Stimulated activated CD4-positive, alpha-beta T cell treated with anti-CD3 and anti-CD28 coated beads, Interleukin-1b, Interleukin-23, amount 100 ng/mL, for 48 hours (primary cell): ENCODE data around the gene KCNB1.

Experiments
- DNase-seq: peaks from one replicate; pipeline ENCODE4 v3.0.0-alpha.2; 2020

KCNB1 gene

DNA sequence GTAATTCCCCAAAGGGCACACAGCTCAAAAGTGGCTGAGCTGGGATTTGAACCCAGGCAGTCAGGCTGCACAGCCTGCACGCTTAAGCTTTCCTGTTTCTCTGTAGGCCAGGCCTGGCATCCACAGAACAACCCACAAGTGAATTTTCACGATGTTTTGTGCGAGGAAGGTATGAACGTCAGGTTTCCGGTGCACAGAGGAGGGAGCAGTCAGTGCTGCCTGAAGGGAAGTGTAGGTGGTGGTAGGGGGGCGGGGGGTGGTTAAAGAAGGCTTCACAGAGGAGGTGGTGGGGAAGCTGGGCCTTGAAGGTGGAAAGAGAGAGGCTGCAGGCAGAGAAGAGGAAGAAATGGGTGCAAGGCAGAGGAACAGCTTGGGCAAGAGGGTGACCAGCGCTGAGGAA, 14.1 kb downstream of the KCNB1 start:
- no peak for DNase-seq

DNA sequence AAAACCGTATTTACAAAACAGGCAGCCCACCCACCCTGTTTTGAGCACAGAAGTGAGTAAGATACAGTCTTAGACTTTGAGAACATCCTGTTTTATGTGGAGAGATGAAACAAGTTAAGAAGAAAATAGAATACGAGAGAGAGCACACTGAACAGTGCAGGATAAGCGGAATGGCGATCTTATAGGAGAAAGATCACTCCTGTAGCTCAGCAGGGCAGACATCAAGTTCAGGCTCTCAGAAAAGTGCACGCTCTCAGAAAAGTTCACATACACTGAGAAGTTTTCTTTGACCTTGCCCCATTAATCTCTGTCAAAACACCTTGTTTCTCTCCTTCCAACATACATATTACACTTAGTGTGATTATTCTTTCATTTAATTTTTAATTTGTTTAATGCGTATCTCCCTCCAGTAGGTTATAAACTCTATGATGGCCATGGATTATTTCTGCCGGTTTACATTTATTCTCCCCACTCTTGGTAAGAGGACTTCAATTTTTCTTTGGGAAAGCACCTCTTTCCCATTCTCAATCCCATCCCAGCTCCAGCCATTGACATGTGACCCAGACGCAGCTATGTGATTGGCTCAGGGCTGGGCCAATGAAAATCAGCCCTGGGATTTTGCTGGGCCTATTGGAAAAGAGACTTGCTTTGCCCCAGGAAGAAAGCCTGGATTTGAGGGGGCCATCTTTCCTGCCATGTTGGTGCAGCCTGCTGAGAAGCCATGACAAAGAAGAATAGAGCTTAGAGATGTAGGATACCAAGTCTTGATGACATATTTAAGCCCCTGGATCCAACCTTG, 16.2 kb downstream of the KCNB1 start:
- DNase-seq, result no peak

DNA sequence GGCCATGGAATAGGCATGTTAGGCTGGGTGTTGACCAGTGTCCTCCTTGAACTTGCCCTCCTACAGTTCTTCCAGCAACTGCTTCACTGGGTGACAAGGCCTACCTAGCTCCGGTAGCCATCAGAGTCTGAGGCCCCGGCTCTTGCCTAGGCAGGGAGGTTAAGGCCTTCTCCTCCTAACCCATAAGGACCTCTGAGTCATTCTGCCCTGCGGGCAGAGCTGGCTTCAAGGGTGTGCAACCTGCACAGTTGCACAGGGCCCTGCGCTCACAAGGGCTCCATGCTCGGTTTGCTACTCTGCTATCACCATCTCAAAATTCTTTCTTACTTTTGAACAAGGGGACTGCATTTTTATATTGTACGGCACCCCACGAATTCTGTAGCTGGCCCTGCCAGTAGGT, 17.9 kb downstream of the KCNB1 start:
- no peak for DNase-seq

DNA sequence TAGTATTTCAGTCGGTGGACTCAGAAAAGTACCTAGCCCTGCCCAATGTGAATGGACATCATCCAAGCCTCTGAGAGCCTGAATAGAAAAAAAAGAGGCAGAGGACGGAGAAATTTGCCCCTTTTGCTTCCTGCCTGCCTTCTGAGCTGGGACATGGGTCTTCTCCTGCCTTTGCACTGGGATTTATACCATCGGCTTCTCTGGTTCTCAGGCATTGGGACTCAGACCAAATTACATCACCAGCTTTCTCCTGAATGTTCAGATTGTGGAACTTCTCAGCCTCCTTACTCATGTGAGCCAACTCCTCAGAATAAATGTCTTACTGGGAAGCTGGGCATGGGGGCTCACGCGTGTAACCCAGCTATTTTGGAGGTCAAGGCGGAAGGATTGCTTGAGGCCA, 19.8 kb downstream of the KCNB1 start:
- DNase-seq, result no peak

DNA sequence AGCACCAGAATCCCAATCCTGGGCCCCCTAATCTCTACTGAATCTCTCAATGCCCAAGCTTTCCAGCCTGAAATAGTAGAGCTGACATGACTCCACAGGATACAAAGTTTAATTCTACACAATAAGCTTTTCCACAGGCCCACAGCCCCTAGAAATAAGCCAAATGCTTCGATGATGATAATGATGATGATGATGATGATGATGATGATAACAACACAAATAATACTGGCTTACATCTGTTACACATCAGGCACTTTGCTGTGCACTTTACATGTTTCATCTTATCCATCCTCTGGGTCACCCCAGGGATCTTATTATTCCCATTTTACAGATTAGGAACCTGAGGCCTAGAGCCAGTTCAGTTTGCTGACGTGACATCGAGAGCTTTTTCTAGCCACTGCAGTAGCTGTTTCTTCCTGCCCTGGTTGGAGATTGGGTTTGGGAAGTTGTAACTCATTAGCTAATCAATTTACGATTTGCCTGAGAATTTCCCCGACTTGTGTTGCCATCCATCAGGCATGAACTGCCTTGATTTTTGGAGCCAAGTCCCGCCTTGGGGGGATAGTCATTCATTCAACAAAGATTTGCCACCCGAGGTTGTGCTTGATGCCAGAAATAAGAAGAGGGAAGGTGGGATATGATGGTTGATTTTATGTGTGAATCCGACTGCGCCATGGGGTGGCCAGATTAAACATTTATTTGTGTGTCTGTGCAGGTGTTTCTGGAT, 20.4 kb downstream of the KCNB1 start:
- DNase-seq, result no peak

DNA sequence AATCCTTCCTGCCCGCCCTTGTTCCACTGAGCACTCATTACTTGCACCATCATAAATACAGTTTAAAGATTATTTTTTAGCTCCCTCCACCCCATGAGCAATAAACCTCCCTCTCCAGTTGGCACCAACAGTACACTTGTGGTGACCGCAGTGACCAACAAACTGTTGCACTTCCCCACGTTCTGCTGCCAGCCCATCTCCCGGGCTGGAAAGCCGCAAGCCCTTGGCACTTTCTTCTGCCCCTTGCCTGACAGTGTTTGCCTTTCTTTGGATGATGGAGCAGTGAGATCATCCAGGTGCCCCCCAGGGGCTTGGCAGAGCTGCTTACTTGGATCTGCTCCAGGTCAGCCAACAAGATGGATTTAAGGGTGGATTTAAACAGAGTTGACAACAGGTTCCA, 21.6 kb downstream of the KCNB1 start:
- DNase-seq, result no peak

DNA sequence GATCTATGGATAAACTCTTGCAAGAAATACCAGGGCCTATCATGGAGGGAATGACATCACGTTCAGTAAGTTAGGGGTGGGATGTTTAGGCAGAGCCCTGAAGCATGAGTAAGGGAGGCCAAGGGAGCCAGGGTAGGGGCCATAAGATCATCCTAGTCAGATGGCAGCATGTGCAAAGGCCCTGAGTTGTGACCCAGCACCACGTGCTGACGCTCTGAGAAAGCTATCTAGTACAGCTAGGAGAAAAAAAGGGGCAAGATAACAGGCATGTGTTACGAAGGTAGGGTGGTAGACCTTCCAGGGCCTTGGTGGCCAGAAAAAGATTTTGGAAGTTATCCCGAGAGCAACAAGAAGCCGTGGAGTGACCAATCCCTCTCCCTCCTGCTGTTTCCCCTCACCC, 22.3 kb downstream of the KCNB1 start:
- no peak for DNase-seq

DNA sequence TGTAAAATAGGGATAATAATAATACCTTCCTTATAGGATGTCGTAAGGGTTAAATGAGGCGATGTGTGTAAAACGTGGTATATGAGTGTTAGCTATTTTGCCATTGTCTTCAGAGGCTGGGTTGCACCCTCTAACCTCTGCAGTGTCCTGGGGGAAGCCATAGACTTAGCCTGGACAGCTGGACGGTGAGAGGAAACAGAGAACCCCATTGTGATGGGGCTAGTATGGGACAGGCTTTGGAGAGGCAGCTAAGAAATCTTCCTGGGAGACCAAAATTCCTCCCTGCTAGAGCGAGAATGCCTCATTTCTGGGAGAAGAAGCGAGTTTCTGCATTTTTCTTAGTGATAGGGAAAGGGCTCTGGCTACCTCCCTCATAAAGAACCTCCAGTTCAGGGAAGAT, 22.8 kb downstream of the KCNB1 start:
- DNase-seq, result no peak

DNA sequence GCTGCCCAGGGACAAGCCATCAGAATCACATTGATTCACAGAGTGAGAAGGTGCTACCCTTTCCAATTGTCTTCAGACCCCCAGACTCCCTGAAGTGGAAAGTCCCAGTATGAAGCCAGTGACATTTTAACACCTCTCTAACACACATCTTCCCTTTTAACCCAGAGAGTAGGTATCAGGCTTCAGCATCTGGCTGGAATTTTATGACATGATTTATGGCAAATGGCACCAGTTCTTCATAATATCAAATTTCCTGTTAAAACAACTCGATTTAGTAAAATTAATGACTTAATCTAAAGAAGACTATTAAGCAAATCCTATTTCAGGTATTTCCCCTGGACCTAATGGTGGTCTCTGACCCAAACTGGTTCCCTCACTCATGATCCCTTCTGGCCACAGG, 25.0 kb downstream of the KCNB1 start:
- no peak for DNase-seq

DNA sequence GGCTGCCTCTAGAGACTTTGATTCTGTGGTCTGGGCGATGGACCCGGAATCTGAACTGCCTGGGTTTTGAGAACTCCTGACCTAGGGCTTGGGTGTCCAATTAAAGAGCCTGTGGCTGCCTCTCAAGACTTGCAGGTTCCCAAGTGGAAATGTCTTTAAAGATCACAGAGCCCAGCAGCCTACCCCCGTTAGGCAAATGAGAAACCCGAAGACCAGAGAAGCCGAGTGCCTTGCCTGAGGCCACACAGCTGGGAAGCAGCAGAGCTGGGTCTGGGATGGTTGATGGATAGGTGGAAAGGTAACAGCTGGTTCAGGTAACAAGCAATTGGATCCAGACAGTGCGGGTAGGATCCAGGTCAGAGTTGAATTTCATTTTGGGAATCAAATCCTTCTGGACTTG, 25.8 kb downstream of the KCNB1 start:
- DNase-seq, result no peak

DNA sequence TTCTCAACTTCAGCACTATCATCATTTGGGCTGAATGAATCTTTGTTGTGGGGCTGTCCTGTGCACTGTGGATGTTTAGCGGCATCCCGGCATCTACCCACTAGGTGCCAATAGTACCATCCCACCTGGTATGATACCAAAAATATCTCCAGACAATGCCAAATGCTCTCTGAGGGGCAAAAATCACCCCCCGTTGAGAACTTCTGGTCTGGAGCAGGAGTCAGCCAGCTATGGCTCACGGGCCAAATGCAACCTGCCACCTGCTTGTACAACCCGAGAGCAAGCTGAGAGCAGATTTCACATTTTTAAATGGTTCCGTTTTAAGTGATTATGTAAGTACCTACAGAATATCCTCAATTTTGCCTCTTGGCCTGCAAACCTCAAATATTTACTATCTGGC, 26.8 kb downstream of the KCNB1 start:
- DNase-seq, result no peak

DNA sequence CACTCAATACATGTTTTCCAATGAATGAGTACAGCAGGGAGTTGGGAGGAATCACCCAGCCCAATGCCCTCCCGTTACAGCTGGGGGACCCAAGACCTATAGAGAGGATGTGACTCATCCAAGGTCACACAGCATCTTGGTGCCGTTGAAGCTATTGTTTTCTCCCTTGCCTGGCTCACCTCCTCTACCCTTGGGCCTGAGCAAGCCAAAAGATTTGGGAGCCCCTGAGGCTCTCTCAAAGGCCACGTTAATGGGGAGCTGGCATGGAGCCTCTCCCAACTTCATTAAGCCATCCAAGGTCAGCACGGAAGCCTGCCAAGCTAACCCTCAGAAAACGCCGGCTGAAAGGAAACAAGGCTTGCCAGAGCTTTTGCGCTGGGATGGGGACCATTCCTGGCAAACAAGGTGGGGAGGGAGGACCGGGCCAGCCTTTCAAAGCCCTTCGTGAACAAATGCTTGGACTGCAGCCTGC, 30.4 kb downstream of the KCNB1 start:
- DNase-seq, result no peak

DNA sequence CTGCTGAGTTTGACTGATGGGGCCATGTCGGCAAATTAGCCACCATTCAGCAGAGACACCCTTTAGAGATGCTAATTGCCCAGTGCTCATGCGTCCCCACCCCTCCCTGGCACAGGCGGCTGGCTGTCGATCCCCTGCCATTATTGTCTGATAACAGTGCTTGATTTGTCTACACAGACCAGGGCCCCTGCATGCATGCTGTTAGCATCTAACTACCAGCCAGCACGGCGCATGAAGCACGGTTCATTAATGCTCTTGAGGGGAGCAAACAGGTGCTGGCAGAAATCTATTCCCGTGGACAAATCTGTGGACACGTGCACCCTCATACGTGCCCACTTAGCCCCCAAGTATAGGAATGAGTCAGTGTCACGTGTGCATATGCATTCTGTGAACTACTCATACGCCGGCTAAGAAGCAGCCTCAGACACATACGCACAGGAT, 32.2 kb downstream of the KCNB1 start:
- DNase-seq, result no peak

DNA sequence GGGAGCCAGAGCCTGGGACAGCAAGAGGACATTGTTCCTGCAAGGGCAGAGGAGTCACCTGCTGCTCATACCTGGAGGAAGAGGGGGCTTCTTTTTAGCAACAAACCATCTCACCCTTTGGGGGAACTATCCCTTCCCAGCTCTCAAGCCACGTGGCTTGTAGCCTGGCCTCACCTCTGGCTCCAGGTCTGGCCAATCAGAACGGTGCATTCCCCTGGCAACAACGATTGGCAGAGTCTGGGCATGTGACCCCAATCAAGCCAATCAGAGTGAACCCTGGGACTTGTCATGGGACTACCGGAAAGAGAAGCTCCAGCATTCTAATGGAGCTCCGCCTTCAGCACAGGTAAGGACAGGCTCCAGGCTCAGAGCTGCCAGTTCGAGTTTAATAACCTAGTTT, 33.6 kb downstream of the KCNB1 start:
- no peak for DNase-seq

DNA sequence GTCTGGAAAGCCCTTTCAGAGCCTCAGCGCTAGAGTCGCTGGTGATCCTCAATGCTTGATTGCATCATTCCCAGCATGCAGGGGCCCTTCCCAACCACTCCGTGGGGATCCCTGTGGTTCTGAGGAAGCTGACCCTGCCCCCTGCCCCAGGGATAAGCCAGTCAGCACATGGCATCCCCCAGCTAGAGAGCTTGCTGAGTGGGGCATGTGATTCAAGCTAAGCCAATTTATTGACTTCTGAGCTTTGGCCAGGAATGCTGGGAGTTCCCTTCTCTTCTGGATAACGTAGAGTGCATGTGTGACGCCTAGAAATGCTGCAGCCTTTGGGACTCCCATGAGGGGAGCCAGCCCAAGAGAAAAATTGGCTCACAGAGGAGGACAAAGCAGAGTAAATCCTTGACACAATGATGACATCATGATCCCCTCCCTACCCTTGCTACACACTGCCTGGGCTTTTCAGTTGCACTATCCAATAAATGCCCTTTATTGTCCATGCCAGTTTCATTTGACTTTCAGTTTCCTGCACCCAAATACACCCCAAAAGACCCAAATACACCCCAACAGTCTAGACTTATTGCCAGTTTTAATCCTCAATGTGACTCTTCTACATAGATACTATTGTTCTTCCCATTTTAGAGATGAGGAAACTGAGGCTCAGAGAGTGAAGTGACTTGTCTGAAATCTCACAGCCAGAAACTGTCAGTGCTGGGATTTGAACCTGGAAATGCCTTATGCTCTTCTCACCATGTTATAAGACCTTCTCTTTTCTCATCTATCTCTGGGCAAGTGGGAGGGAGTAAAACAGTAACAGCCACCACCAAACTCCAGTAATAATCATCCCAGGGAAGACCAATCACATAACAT, 34.3 kb downstream of the KCNB1 start:
- no peak for DNase-seq

DNA sequence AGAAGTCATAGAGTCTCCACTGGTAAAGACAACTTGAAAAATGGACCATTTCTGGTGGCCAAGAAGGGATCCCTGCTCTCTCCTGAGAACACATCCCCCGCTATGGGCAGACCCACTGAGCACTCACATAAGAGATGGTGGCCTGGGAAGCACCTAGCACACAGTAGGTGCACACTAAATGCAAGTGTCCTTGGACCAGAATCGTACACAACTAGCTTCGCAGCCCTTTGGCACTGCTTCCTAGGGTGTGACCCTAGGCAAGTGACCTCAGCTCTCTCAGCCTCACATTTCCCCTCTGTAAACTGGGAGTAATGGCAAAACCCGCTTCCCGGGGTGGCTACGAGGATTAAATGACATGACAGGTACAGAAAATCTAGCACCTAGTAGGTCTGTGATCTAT, 35.1 kb downstream of the KCNB1 start:
- no peak for DNase-seq

DNA sequence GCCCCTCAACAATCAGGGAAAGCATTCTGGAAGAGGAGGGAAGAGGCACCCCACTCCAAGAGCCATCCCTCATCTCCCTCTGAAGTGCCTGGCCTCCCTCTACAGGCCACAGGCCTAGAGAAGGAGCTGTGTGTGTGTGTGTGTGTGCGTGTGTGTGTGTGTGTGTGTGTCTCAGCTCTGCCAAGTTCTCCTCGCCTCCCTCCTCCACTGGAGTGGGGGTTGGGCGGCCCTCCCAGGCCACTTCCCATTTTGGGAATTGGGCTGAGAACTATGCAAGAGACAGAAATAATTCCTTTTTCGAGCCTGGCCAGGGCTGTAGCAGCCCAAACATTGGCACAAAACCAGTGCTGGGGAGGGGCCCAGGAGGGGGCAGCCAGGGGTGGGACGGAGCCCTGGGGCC, 35.7 kb downstream of the KCNB1 start:
- DNase-seq, result no peak

DNA sequence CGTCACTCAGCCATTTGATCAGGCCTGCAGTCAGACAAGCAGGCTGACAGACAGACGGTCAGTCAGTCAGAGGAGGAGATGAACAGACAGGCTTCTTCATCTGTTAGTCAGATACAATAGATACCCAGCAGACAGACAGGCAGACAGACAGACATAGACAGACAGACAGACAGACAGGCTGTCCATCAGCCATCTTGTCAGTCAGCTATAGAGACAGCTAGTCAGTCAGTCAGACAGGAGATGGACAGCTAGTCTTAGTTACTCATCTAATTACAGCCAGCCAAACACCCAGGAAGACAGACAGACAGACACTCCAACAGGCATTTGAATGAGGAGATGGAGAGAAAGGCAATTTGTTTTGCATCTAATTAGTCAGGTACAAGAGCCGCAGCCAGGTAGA, 36.4 kb downstream of the KCNB1 start:
- no peak for DNase-seq

DNA sequence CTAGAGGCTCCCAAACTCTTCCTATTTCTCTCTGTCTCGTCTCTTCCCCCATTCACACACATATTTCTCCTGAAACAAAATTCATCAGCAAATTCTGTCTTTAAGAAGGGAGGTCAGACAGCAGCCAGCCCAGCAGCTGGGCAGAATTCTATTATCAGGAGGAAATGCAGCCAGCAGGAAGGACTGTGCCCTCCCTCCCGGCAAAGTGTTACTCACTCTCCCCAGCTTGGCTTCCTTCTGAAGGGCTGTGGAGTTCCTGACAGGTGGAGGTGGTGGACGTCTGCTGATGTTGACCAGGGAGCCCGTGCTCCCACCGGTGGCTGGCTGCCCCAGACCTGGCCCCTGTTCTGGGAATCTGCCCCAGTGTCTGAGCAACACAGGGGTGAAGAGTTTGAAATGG, 37.3 kb downstream of the KCNB1 start:
- no peak for DNase-seq

DNA sequence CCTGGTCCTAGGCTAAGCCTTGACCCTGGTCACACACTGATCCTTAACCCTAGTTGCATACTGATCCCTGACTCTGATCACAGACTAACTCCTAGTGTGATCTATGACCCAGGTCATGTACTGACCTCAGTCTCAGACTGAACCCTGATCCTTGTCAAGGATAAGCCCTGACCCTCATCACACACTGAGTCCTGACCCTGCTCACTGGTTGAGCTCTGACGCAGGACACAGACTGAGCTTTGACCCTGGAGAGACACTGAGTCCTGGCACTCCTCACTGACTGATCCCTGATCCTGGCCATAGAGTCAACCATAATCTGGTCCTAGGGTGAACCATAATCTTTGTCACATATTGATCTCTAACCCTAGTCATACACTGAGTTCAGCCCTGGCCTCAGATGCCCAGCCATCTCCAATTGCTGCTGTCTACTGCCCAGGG, 37.9 kb downstream of the KCNB1 start:
- no peak for DNase-seq

DNA sequence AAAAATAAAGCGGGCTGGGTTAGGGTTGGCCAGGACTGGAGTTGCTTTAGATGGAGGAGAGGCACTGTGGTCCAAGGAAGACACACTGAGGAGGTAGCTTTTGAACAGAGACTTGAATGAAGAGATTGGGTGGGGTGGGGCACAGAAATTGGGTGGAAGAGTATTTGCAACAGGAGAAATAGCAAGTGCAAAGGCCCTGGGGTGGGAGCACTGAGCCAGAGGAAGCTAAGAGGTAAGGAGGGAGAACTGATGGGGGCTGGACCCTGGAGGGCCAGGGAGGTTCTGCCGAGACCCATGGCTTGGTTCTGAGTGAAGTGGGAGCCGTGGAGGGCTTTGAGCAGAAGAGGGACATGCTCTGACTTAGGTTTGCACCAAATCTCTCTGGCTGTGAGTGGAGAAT, 45.4 kb downstream of the KCNB1 start:
- no peak for DNase-seq

DNA sequence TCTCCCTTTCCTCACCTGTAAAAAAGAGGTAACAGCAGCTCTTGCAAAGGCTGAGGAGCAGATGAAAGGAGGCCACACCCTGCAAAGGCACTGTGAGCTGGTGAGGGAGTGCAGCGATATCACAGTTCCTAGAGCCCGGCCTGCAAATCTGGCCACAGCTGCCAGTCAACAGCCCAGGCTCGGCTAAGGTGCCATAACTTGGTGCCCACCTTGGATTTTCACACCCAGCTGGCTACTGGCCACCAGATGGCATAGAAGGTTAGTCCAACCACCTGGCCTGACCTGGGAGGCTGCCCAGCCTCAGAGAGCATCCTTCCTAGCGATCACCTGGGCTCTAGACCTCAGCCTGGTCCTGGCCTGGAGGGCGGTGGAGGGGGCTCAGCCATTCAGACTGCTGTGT, 46.8 kb downstream of the KCNB1 start:
- no peak for DNase-seq

DNA sequence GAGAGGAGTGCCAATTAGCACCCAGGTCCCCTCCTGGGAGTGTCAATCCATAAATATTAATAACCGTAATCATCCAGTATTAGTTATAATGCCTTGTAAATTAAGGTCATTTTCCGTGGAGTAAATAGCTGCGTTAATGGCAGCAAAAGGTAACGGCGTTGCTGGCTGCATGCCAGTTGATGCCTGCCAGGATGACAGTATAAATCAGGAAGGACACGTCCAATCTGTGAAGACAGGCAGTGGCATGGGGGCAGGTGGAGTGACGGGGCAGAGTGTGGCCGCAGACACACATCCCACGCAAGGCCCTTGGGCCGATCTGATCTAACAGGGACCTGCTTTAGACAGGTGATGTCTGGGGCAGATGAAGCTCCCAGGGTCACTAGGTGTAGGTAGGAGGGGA, 49.1 kb downstream of the KCNB1 start:
- no peak for DNase-seq

DNA sequence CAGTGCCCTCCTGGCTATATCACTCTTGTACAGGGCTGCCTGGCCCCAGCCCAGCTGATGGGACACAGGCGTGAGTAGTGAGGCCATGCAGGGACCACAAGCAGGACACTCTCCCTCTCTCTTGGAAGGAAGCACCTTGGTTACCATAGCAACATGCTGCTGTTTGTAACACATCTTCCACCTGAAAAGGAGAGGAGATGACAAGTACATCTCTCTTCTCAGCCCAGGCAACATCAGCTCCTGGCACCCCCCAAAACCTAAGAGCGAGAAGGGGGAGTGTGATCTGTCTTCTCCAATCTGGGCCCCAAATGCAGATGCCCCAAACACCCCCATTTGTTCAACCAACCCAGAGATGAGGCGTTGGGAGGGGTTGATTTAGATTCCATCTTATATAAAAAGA, 49.9 kb downstream of the KCNB1 start:
- no peak for DNase-seq
